Endothelial cell of umbilical vein (primary cell): ENCODE results near the gene MELTF. TPM values are rescaled to one million over a fixed set of nuclear protein-coding genes. Genes with fewer than 3 reads are reported as not detected.

Experiments
- BruUV-seq: library from RNA; stranded (reverse); fragments of 400-500 nt; replicated peaks from 2 replicates; lab custom pipeline; 2021; lab: Mats Ljungman, UMichigan
- CTCF ChIA-PET: fragments of 300-600, 350-600 bp; sonication (Branson Sonifier 250); formaldehyde crosslinking; loops from one replicate; lab custom pipeline; 2021; ENCODE audit warnings: antibody characterized with exemption, inconsistent platforms; lab: Charles Lee
- POLR2A ChIA-PET: fragments of 300-600, 350-600 bp; sonication (Branson Sonifier 250); formaldehyde crosslinking; loops from one replicate; lab custom pipeline; 2021; ENCODE audit warnings: antibody characterized with exemption, inconsistent platforms; lab: Charles Lee
- DNase-seq: peaks from one replicate; pipeline ENCODE4 v3.0.0-alpha.2; 2011; ENCODE audit warnings: low read depth, low spot score
- FAIRE-seq: peaks from 2 replicates; lab custom pipeline; 2011; peaks lifted over from hg19 to GRCh38; lab: Jason Lieb, UNC
- H2AFZ ChIP-seq: 2 replicates; pipeline ENCODE4 v1.6.0; 2012; ENCODE audit warnings: low read depth, low read length, control low read depth, inconsistent platforms
- H3K27ac ChIP-seq: 2 replicates; pipeline ENCODE4 v1.5.1; 2011; ENCODE audit warnings: low read depth, mild to moderate bottlenecking, control low read depth, low read length, moderate library complexity; ENCODE audit not compliant: insufficient read depth
- H3K27me3 ChIP-seq, 2 experiments: 2 replicates each; pipeline versions ENCODE4 v1.6.0 to v1.6.1; 2011; ENCODE audit warnings: low read length in 2 of 2, mixed read lengths in 1 of 2; ENCODE audit not compliant: control insufficient read depth in 2 of 2, insufficient read depth in 2 of 2
- H3K36me3 ChIP-seq, 2 experiments: 2 replicates in 1 of 2; 3 replicates in 1 of 2; pipeline ENCODE4 v1.5.1; 2011; ENCODE audit warnings: low read length in 2 of 2, mild to moderate bottlenecking in 1 of 2, moderate library complexity in 1 of 2; ENCODE audit not compliant: control insufficient read depth in 2 of 2, insufficient read depth in 2 of 2; ENCODE audit errors: extremely low read depth in 1 of 2
- H3K4me1 ChIP-seq: 3 replicates; pipeline ENCODE4 v1.5.1; 2011; ENCODE audit warnings: mild to moderate bottlenecking, low read length; ENCODE audit not compliant: control insufficient read depth, insufficient read depth; ENCODE audit errors: extremely low read depth
- H3K4me2 ChIP-seq: 2 replicates; pipeline ENCODE4 v1.6.1; 2011; ENCODE audit warnings: low read length, control low read depth, mixed read lengths; ENCODE audit not compliant: insufficient read depth
- H3K4me3 ChIP-seq, 3 experiments: fragments of 200-600 bp in 1 of 3; sonication (generic), shearing (Covaris generic) in 1 of 3; replicated peaks in 1 of 3; 2 replicates each; pipeline ENCODE4 v1.5.1; 2011 to 2016; ENCODE audit warnings: control low read depth in 3 of 3, low read length in 3 of 3, mild to moderate bottlenecking in 2 of 3, inconsistent platforms in 1 of 3, low read depth in 1 of 3, moderate library complexity in 1 of 3; ENCODE audit not compliant: insufficient read depth in 1 of 3
- H3K79me2 ChIP-seq: 2 replicates; pipeline ENCODE4 v1.6.0; 2012; ENCODE audit warnings: low read length, inconsistent platforms; ENCODE audit not compliant: control insufficient read depth, insufficient read depth
- H3K9ac ChIP-seq: replicated peaks from 2 replicates; pipeline ENCODE3; 2011; ENCODE audit warnings: low read length, control low read depth; ENCODE audit not compliant: insufficient read depth; ENCODE audit errors: extremely low read depth
- H3K9me1 ChIP-seq: replicated peaks from 3 replicates; pipeline ENCODE4 v1.6.0; 2011; ENCODE audit warnings: mild to moderate bottlenecking, low read length; ENCODE audit not compliant: control insufficient read depth, insufficient read depth; ENCODE audit errors: extremely low read depth
- H3K9me3 ChIP-seq: replicated peaks from 2 replicates; pipeline ENCODE4 v1.5.1; 2012; ENCODE audit warnings: low read length, inconsistent platforms; ENCODE audit not compliant: control insufficient read depth, insufficient read depth
- H4K20me1 ChIP-seq: replicated peaks from 2 replicates; pipeline ENCODE3; 2011; ENCODE audit warnings: mild to moderate bottlenecking, low read length; ENCODE audit not compliant: control insufficient read depth, insufficient read depth; ENCODE audit errors: extremely low read depth
- CTCF ChIP-seq, 2 donors: IDR thresholded peaks; 1 replicate in 1 of 2; 2 replicates in 1 of 2; pipeline ENCODE4 v1.5.1; 2011; ENCODE audit warnings: low read length in 2 of 2, mild to moderate bottlenecking in 2 of 2, moderate library complexity in 2 of 2, control low read depth in 1 of 2, inconsistent platforms in 1 of 2, low read depth in 1 of 2; ENCODE audit not compliant: insufficient read depth in 1 of 2; ENCODE audit errors: extremely low read depth in 1 of 2
- EZH2 ChIP-seq: IDR thresholded peaks from 2 replicates; pipeline ENCODE4 v1.6.1; 2012; ENCODE audit warnings: borderline replicate concordance, low read depth, mild to moderate bottlenecking, moderate library complexity, low read length, inconsistent platforms; ENCODE audit not compliant: severe bottlenecking
- FOS ChIP-seq: IDR thresholded peaks from 2 replicates; pipeline ENCODE4 v1.6.1; 2011; ENCODE audit warnings: mild to moderate bottlenecking, low read length, moderate library complexity, borderline replicate concordance; ENCODE audit not compliant: insufficient read depth
- GATA2 ChIP-seq: IDR thresholded peaks from 2 replicates; pipeline ENCODE4 v1.7.0; 2011; ENCODE audit warnings: low read depth, mild to moderate bottlenecking, moderate library complexity, mixed read lengths, low read length; ENCODE audit not compliant: insufficient read length, insufficient read depth
- JUN ChIP-seq: IDR thresholded peaks from 2 replicates; pipeline ENCODE4 v1.6.1; 2011; ENCODE audit warnings: borderline replicate concordance, low read depth; ENCODE audit not compliant: insufficient read length, insufficient read depth
- MAX ChIP-seq: IDR thresholded peaks from 2 replicates; pipeline ENCODE4 v1.6.1; 2011; ENCODE audit not compliant: insufficient read depth, insufficient read length
- MYC ChIP-seq: IDR thresholded peaks from one replicate; pipeline ENCODE4 v1.6.1; 2011; ENCODE audit warnings: mild to moderate bottlenecking, low read depth, low read length
- POLR2A ChIP-seq: IDR thresholded peaks from 2 replicates; pipeline ENCODE4 v1.6.1; 2012; ENCODE audit warnings: low read depth, mild to moderate bottlenecking, control low read depth, low read length
- POLR2AphosphoS5 ChIP-seq: IDR thresholded peaks from 2 replicates; pipeline ENCODE4 v1.6.1; 2012; ENCODE audit warnings: low read depth, mild to moderate bottlenecking, control low read depth, low read length, moderate library complexity; ENCODE audit not compliant: insufficient read depth
- dilution Hi-C: fragments of 300-500 bp; cut with MboI; formaldehyde crosslinking; loops from one replicate; pipeline ENCODE4 v1.15.0; 2019; ENCODE audit warnings: low sequenced_read_pairs; ENCODE audit not compliant: extremely low pct_ligation_motif_present
- intact Hi-C: fragments of 100-400 bp; cut with micrococcal nuclease; formaldehyde crosslinking; loops from one replicate; pipeline ENCODE4 v1.10.0; 2022
- polyA plus RNA-seq, 4 experiments: library from polyadenylated mRNA; depleted of rRNA in 3 of 4; stranded (reverse) in 3 of 4; unstranded in 1 of 4; fragments of >200 nt; gene quantifications; 2 replicates each; pipeline versions ENCODE4 v1.2.1 to v1.2.3, GENCODE V29; 2011 to 2012; ENCODE audit warnings: missing spikeins in 1 of 4
- total RNA-seq: library from RNA; stranded (reverse); gene quantifications from 2 replicates; pipeline ENCODE4 v1.2.3, GENCODE V29; 2021

MELTF gene
- total and polyA plus RNA-seq, 2 donors (not counting 3 experiments of a cell fraction or from before 2014, with no cell fraction given): 0.59 to 2.3 TPM

- H3K9me1 ChIP-seq: no peaks in the 10 kb centered on the region
- H3K9me3 ChIP-seq: no peaks in the 10 kb centered on the region
- DNase-seq: no peak
- intact Hi-C loops (no loop called here), dilution Hi-C loops (no loop called here)
- H3K36me3 ChIP-seq: no peaks in the 10 kb centered on the region
- peaks cover 20 to 30% of the 10 kb centered on the region in 2 experiments for H3K27me3 ChIP-seq
- H4K20me1 ChIP-seq: no peaks in the 10 kb centered on the region
- CTCF ChIA-PET: no interaction called here
- no peak overlapping the region for H3K9ac ChIP-seq
- TF ChIP-seq JUN (no peak), MYC (no peak), EZH2 (no peak), GATA2 (no peak), CTCF (IDR thresholded peaks at IDR 0.05; ENCODE audit: extremely low read depth in 1 of 2, insufficient read depth in 1 of 2, low read depth in 1 of 2, low read length in 2 of 2) (no peak), FOS (no peak), POLR2AphosphoS5 (no peak), POLR2A (no peak), MAX (no peak)
- BruUV-seq: no TSS peak
- FAIRE-seq: no peak
- H3K4me3 ChIP-seq: no peak overlapping the region
- POLR2A ChIA-PET: no interaction called here
- H3K27ac ChIP-seq: no peak overlapping the region
- no peak overlapping the region for H2AFZ ChIP-seq
- H3K4me1 ChIP-seq: no peaks in the 10 kb centered on the region
- no peaks in the 10 kb centered on the region for H3K79me2 ChIP-seq
- no peak overlapping the region for H3K4me2 ChIP-seq
These were observed 6.2 kb downstream of the MELTF start for GRCh38 chr3:197023241-197023997.
